ENCODE data around the gene GPR153. TPM values are rescaled to one million over a fixed set of nuclear protein-coding genes. Genes with fewer than 3 reads are reported as not detected.

Gene GPR153
- polyA plus RNA-seq, 4 donors, result 6.5 to 34.9 (median 22.3) TPM

DNA sequence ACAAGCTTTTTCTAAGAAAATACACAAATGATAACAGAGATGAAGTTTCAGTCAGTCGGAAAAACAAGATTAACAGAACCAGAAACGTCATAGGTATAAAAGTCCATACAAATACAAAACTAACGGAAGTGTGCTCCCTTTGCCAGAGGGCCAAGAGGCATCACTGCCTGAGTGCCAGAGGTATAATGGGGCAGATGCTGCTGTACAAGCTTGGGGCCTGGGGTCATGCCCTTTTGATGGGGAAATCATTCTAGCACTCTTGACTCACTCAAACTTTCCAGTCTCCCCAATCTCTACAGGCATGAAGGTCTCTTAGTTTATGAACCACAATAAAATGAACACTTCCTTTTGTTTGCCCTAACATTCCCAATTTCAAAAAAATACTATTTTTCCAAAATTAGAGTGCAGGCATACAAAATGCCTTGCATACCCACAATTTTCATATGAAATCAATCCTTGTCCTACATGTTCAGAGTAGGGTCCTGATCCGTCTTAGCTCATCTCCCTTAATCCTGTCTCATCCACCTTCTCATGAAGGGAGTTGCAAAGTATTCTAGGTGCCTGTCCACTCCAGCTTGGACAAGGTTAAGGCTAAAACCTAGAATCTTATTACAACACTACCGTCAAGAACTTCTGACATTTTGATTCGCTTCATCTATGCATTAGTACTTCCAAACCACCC lies 63.0 kb downstream of the GPR153 start:
- H3K27ac ChIP-seq (ENCODE audit: low read depth in 1 of 3, low read length in 2 of 3), result no peak overlapping the region
- DNase-seq, result no peak
- no peaks in the 10 kb centered on the region for H3K27me3 ChIP-seq (ENCODE audit: control insufficient read depth in 3 of 3, insufficient read depth in 3 of 3, low read length in 3 of 3)
- WGBS, 3 donors, result 33 to 52% (median 41%) methylated on average over 6 of the region's 6 CpGs
- FAIRE-seq, result no peak
- H3K9me3 ChIP-seq (ENCODE audit: control insufficient read depth in 2 of 2, insufficient read depth in 1 of 2, low read depth in 1 of 2, low read length in 1 of 2), result no peaks in the 10 kb centered on the region
- peaks cover 2 to 9% (median 8%) of the 10 kb centered on the region in 3 donors for H3K4me1 ChIP-seq (ENCODE audit: control insufficient read depth in 3 of 3, insufficient read depth in 2 of 3, low read depth in 1 of 3, low read length in 2 of 3)
- H3K4me3 ChIP-seq (ENCODE audit: low read depth in 1 of 3, low read length in 3 of 3), result peak overlapping the region in 2 of 3 donors; percentile 91 to 98
- peaks cover 6 to 36% (median 14%) of the 10 kb centered on the region in 3 donors for H3K36me3 ChIP-seq (ENCODE audit: control insufficient read depth in 3 of 3, insufficient read depth in 2 of 3, low read depth in 1 of 3, low read length in 3 of 3)

Other genes starting within 250 kb of the GPR153 start
- gene KCNAB2, start 215.2 kb downstream of the GPR153 start, polyA plus RNA-seq, result 10 to 100 TPM in 1 of 4 donors, 1 to 10 TPM in 3; 1.1 to 35.7 (median 5.3) TPM
- 1 to 10 TPM in 1 of 4 donors, under 1 TPM in 2, not detected in 1; 0.28 to 1.8 (median 0.67) TPM for gene CHD5, start 80.8 kb downstream of the GPR153 start, polyA plus RNA-seq
- 1,000 to 10,000 TPM in 1 of 4 donors, 100 to 1,000 TPM in 3; 207 to 1,045 (median 359) TPM for gene RPL22, start 61.5 kb downstream of the GPR153 start, polyA plus RNA-seq
- 10 to 100 TPM in 2 of 4 donors, 1 to 10 TPM in 2; 5.1 to 40.0 (median 17.6) TPM for gene RNF207, start 55.0 kb downstream of the GPR153 start, polyA plus RNA-seq
- 10 to 100 TPM; 16.5 to 51.7 (median 31.4) TPM for gene ICMT, start 25.1 kb downstream of the GPR153 start, polyA plus RNA-seq
- gene HES3, start 16.9 kb downstream of the GPR153 start, polyA plus RNA-seq, result not detected
- gene ACOT7, start 132.7 kb upstream of the GPR153 start, polyA plus RNA-seq, result 10 to 100 TPM; 20.3 to 93.8 (median 73.7) TPM
- 1 to 10 TPM in 3 of 4 donors, under 1 TPM in 1; 0.55 to 2.2 (median 1.6) TPM for gene HES2, start 158.8 kb upstream of the GPR153 start, polyA plus RNA-seq
- gene ESPN, start 163.7 kb upstream of the GPR153 start, polyA plus RNA-seq, result 100 to 1,000 TPM in 3 of 4 donors, 10 to 100 TPM in 1; 83.5 to 356 (median 285) TPM
- gene TNFRSF25, start 205.1 kb upstream of the GPR153 start, polyA plus RNA-seq, result 10 to 100 TPM; 23.0 to 52.7 (median 33.2) TPM
- gene PLEKHG5, start 230.6 kb upstream of the GPR153 start, polyA plus RNA-seq, result 10 to 100 TPM in 2 of 4 donors, 1 to 10 TPM in 2; 2.4 to 13.5 (median 7.1) TPM

Measured in small intestine (tissue), 7 donors.